Neural cell (in vitro differentiated cells): ENCODE data around the gene LMO7.

Experiments used
- EP300 ChIP-seq: fragments of 450-650 bp; conservative IDR thresholded peaks from 2 replicates; pipeline ENCODE4 v1.6.1; 2014; ENCODE audit warnings: antibody characterized with exemption, mild to moderate bottlenecking, moderate library complexity; ENCODE audit not compliant: poor library complexity, severe bottlenecking
- EZH2 ChIP-seq: fragments of 200-600, 300-800 bp; shearing (Covaris generic), sonication (generic); IDR thresholded peaks from 2 replicates; pipeline ENCODE4 v1.6.1; 2014; ENCODE audit warnings: antibody characterized with exemption, low read length, borderline replicate concordance, mild to moderate bottlenecking; ENCODE audit not compliant: insufficient read depth, poor library complexity, severe bottlenecking
- POLR2AphosphoS5 ChIP-seq: IDR thresholded peaks from 2 replicates; pipeline ENCODE4 v1.6.1; 2012
- RAD21 ChIP-seq: fragments of 450-650 bp; conservative IDR thresholded peaks from 2 replicates; pipeline ENCODE4 v1.6.1; 2014; ENCODE audit warnings: antibody characterized with exemption, mild to moderate bottlenecking, moderate library complexity
- SMC3 ChIP-seq: fragments of 450-650 bp; conservative IDR thresholded peaks from 2 replicates; pipeline ENCODE4 v1.6.1; 2014; ENCODE audit warnings: antibody characterized with exemption, mild to moderate bottlenecking, moderate library complexity; ENCODE audit not compliant: poor library complexity
- TF ChIP-seq, protein P1 (sequence below): fragments of 450-650 bp; IDR thresholded peaks from 2 replicates; pipeline ENCODE4 v1.5.1; 2014; ENCODE audit warnings: antibody characterized with exemption, mild to moderate bottlenecking, moderate library complexity; ENCODE audit not compliant: poor library complexity, severe bottlenecking

DNA sequence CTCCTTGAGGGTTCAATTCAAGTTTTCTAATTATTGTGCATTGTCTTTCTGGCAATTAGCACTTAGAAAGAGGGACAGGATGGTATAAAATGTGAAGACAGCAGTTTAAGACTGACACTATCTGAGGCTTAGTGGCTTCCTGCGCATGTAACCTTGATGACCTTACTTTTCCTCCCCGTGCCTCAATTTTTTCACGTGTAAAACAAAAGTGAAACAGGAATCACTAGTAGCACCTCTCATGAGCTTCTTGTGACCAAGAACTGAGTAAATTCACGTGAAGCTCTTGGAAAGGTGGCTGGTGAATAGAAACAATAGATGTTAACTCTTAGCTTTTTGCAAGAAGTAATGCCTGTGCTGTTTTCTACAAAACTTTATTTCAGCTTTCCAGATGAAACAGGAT is 233.9 kb downstream of the LMO7 start:
- TF ChIP-seq EZH2: no peak
- TF ChIP-seq RAD21: no peak
- TF ChIP-seq, protein P1, sequence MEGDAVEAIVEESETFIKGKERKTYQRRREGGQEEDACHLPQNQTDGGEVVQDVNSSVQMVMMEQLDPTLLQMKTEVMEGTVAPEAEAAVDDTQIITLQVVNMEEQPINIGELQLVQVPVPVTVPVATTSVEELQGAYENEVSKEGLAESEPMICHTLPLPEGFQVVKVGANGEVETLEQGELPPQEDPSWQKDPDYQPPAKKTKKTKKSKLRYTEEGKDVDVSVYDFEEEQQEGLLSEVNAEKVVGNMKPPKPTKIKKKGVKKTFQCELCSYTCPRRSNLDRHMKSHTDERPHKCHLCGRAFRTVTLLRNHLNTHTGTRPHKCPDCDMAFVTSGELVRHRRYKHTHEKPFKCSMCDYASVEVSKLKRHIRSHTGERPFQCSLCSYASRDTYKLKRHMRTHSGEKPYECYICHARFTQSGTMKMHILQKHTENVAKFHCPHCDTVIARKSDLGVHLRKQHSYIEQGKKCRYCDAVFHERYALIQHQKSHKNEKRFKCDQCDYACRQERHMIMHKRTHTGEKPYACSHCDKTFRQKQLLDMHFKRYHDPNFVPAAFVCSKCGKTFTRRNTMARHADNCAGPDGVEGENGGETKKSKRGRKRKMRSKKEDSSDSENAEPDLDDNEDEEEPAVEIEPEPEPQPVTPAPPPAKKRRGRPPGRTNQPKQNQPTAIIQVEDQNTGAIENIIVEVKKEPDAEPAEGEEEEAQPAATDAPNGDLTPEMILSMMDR: no peak
- no peak for TF ChIP-seq POLR2AphosphoS5
- TF ChIP-seq SMC3: no peak
- TF ChIP-seq EP300: no peak
